ENCODE measurements around the gene PIAS4. TPM values are rescaled to one million over a fixed set of nuclear protein-coding genes. Genes with fewer than 3 reads are reported as not detected.
A peak's percentile ranks its signal among the peaks of the same experiment; 100 is the strongest.

PIAS4 gene
- total and polyA plus RNA-seq, 10 of the 15 experiments (the other 5 are each of a cell fraction or from before 2014, with no cell fraction given): 0.13 to 25.1 (median 11.3) TPM

- TF ChIP-seq IKZF1 (conservative IDR thresholded peaks at IDR 0.05) (0 out of 2 replicates have a peak, but pooled peaks have one; percentile 26), MXI1 (IDR thresholded peaks at IDR 0.05; ENCODE audit: low read depth, low read length) (no peak), NBN (IDR thresholded peaks at IDR 0.05) (peak; percentile 45), CBX5 (IDR thresholded peaks at IDR 0.05; ENCODE audit: low read depth) (no peak), GABPA (IDR thresholded peaks at IDR 0.05; ENCODE audit: low read depth) (peak; percentile 72), SMC3 (IDR thresholded peaks at IDR 0.05; ENCODE audit: borderline replicate concordance, low read length) (no peak), HDAC2 (IDR thresholded peaks at IDR 0.05) (no peak), NFYB (IDR thresholded peaks at IDR 0.05; ENCODE audit: insufficient read depth, low read depth, low read length) (no peak), POLR2AphosphoS5 (IDR thresholded peaks at IDR 0.05; ENCODE audit: low read length) (0 out of 2 replicates have a peak, but pooled peaks have one; percentile 25), TARDBP (IDR thresholded peaks at IDR 0.05; ENCODE audit: borderline replicate concordance) (no peak), FOXK2 (IDR thresholded peaks at IDR 0.05) (no peak), CHD2 (IDR thresholded peaks at IDR 0.05; ENCODE audit: borderline replicate concordance, low read depth, low read length) (no peak), ZNF217 (IDR thresholded peaks at IDR 0.05) (no peak), MTA2 (IDR thresholded peaks at IDR 0.05; ENCODE audit: low read depth) (no peak), RAD51 (IDR thresholded peaks at IDR 0.05) (no peak), USF1 (IDR thresholded peaks at IDR 0.05; ENCODE audit: borderline replicate concordance, extremely low read length, insufficient read depth, low read depth, low read length) (peak; percentile 64), MYB (IDR thresholded peaks at IDR 0.05; ENCODE audit: borderline replicate concordance, low read depth, low read length) (no peak), HDGF (IDR thresholded peaks at IDR 0.05) (no peak)
- TF ChIP-seq, protein P1, sequence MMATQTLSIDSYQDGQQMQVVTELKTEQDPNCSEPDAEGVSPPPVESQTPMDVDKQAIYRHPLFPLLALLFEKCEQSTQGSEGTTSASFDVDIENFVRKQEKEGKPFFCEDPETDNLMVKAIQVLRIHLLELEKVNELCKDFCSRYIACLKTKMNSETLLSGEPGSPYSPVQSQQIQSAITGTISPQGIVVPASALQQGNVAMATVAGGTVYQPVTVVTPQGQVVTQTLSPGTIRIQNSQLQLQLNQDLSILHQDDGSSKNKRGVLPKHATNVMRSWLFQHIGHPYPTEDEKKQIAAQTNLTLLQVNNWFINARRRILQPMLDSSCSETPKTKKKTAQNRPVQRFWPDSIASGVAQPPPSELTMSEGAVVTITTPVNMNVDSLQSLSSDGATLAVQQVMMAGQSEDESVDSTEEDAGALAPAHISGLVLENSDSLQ (IDR thresholded peaks at IDR 0.05): no peak
- TF ChIP-seq, protein P2, sequence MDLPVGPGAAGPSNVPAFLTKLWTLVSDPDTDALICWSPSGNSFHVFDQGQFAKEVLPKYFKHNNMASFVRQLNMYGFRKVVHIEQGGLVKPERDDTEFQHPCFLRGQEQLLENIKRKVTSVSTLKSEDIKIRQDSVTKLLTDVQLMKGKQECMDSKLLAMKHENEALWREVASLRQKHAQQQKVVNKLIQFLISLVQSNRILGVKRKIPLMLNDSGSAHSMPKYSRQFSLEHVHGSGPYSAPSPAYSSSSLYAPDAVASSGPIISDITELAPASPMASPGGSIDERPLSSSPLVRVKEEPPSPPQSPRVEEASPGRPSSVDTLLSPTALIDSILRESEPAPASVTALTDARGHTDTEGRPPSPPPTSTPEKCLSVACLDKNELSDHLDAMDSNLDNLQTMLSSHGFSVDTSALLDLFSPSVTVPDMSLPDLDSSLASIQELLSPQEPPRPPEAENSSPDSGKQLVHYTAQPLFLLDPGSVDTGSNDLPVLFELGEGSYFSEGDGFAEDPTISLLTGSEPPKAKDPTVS (IDR thresholded peaks at IDR 0.05; ENCODE audit: low read depth, low read length): no peak; the same call in 1 of the 2 replicates
- TF ChIP-seq, protein P3, sequence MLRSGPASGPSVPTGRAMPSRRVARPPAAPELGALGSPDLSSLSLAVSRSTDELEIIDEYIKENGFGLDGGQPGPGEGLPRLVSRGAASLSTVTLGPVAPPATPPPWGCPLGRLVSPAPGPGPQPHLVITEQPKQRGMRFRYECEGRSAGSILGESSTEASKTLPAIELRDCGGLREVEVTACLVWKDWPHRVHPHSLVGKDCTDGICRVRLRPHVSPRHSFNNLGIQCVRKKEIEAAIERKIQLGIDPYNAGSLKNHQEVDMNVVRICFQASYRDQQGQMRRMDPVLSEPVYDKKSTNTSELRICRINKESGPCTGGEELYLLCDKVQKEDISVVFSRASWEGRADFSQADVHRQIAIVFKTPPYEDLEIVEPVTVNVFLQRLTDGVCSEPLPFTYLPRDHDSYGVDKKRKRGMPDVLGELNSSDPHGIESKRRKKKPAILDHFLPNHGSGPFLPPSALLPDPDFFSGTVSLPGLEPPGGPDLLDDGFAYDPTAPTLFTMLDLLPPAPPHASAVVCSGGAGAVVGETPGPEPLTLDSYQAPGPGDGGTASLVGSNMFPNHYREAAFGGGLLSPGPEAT (IDR thresholded peaks at IDR 0.05; ENCODE audit: low read depth): 0 out of 2 replicates have a peak, but pooled peaks have one; percentile 13
- TF ChIP-seq, protein P4, sequence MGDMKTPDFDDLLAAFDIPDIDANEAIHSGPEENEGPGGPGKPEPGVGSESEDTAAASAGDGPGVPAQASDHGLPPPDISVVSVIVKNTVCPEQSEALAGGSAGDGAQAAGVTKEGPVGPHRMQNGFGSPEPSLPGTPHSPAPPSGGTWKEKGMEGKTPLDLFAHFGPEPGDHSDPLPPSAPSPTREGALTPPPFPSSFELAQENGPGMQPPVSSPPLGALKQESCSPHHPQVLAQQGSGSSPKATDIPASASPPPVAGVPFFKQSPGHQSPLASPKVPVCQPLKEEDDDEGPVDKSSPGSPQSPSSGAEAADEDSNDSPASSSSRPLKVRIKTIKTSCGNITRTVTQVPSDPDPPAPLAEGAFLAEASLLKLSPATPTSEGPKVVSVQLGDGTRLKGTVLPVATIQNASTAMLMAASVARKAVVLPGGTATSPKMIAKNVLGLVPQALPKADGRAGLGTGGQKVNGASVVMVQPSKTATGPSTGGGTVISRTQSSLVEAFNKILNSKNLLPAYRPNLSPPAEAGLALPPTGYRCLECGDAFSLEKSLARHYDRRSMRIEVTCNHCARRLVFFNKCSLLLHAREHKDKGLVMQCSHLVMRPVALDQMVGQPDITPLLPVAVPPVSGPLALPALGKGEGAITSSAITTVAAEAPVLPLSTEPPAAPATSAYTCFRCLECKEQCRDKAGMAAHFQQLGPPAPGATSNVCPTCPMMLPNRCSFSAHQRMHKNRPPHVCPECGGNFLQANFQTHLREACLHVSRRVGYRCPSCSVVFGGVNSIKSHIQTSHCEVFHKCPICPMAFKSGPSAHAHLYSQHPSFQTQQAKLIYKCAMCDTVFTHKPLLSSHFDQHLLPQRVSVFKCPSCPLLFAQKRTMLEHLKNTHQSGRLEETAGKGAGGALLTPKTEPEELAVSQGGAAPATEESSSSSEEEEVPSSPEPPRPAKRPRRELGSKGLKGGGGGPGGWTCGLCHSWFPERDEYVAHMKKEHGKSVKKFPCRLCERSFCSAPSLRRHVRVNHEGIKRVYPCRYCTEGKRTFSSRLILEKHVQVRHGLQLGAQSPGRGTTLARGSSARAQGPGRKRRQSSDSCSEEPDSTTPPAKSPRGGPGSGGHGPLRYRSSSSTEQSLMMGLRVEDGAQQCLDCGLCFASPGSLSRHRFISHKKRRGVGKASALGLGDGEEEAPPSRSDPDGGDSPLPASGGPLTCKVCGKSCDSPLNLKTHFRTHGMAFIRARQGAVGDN (IDR thresholded peaks at IDR 0.05): no peak; the same call in 1 of the 2 replicates
Observed at GRCh38 chr19:4083677-4084546, 76.4 kb downstream of the PIAS4 start (continued).
